ENCODE results near the gene C5orf58.
A peak's percentile ranks its signal among the peaks of the same experiment; 100 is the strongest.

C5orf58 gene

GRCh38 chr5:170204202-170204601 lies 28.6 kb upstream of the C5orf58 start:
- no peak overlapping the region for H3K4me3 ChIP-seq (replicated peaks; ENCODE audit: low read depth, low read length)
- DNase-seq (ENCODE audit: extremely low read depth, insufficient read length): no peak
- H3K36me3 ChIP-seq (ENCODE audit: control insufficient read depth, insufficient read depth, low read length): no peaks in the 10 kb centered on the region
- TF ChIP-seq, protein P1, sequence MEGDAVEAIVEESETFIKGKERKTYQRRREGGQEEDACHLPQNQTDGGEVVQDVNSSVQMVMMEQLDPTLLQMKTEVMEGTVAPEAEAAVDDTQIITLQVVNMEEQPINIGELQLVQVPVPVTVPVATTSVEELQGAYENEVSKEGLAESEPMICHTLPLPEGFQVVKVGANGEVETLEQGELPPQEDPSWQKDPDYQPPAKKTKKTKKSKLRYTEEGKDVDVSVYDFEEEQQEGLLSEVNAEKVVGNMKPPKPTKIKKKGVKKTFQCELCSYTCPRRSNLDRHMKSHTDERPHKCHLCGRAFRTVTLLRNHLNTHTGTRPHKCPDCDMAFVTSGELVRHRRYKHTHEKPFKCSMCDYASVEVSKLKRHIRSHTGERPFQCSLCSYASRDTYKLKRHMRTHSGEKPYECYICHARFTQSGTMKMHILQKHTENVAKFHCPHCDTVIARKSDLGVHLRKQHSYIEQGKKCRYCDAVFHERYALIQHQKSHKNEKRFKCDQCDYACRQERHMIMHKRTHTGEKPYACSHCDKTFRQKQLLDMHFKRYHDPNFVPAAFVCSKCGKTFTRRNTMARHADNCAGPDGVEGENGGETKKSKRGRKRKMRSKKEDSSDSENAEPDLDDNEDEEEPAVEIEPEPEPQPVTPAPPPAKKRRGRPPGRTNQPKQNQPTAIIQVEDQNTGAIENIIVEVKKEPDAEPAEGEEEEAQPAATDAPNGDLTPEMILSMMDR (IDR thresholded peaks at IDR 0.05; ENCODE audit: insufficient read depth, low read length, poor library complexity, severe bottlenecking): no peak
- peaks cover 1% of the 10 kb centered on the region for H3K27me3 ChIP-seq (replicated peaks; ENCODE audit: control insufficient read depth, insufficient read depth, low read length)

- Histone ChIP-seq H3K4me3 (replicated peaks; ENCODE audit: low read depth, low read length) (no peak overlapping the region), H3K27me3 (replicated peaks; ENCODE audit: control insufficient read depth, insufficient read depth, low read length) (peaks cover 1% of the 10 kb centered on the region), H3K36me3 (ENCODE audit: control insufficient read depth, insufficient read depth, low read length) (no peaks in the 10 kb centered on the region)
- TF ChIP-seq, protein P1 (IDR thresholded peaks at IDR 0.05; ENCODE audit: insufficient read depth, low read length, poor library complexity, severe bottlenecking): no peak
- DNase-seq (ENCODE audit: extremely low read depth, insufficient read length): no peak
Measured at GRCh38 chr5:170206216-170206615, 26.6 kb upstream of the C5orf58 start.

- Histone ChIP-seq H3K4me3 (replicated peaks; ENCODE audit: low read depth, low read length) (no peak overlapping the region), H3K27me3 (replicated peaks; ENCODE audit: control insufficient read depth, insufficient read depth, low read length) (peaks cover 1% of the 10 kb centered on the region), H3K36me3 (ENCODE audit: control insufficient read depth, insufficient read depth, low read length) (no peaks in the 10 kb centered on the region)
- DNase-seq (ENCODE audit: extremely low read depth, insufficient read length): no peak
- TF ChIP-seq, protein P1 (IDR thresholded peaks at IDR 0.05; ENCODE audit: insufficient read depth, low read length, poor library complexity, severe bottlenecking): no peak
Measured at GRCh38 chr5:170206958-170207357, 25.8 kb upstream of the C5orf58 start.

GRCh38 chr5:170211575-170212334 lies 21.0 kb upstream of the C5orf58 start:
- no peak for DNase-seq (ENCODE audit: extremely low read depth, insufficient read length)
- H3K36me3 ChIP-seq (ENCODE audit: control insufficient read depth, insufficient read depth, low read length): no peaks in the 10 kb centered on the region
- TF ChIP-seq, protein P1 (IDR thresholded peaks at IDR 0.05; ENCODE audit: insufficient read depth, low read length, poor library complexity, severe bottlenecking): no peak
- no peak overlapping the region for H3K4me3 ChIP-seq (replicated peaks; ENCODE audit: low read depth, low read length)
- no peaks in the 10 kb centered on the region for H3K27me3 ChIP-seq (replicated peaks; ENCODE audit: control insufficient read depth, insufficient read depth, low read length)

DNA sequence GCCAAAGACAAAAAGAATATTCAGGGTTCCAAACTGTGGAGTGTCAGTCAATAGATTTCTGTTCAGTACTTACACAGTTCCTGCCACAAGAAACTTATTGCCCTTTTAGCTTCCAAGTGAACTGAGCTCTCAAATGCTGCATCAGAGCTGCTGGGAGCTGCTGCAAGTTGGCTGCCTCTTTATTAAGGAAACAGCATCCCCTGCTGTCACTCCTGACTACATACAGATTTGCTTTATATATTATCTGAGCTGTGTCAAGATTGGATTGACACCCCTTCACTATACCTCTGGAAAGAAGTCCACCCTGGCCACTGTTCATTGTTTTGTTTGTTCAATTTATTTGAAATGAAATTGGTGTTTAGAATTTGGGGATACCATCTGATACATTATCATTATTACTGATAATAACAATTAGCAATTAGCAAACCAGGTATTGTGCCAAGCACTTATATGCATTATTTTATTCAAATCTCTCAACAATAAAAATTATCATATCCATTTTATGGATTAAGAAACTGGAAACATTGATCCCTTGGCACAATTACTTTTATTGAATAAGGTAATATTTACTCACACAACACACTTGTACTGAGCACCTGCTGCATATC lies 16.4 kb upstream of the C5orf58 start:
- DNase-seq (ENCODE audit: extremely low read depth, insufficient read length): no peak
- TF ChIP-seq, protein P1 (IDR thresholded peaks at IDR 0.05; ENCODE audit: insufficient read depth, low read length, poor library complexity, severe bottlenecking): peak; percentile 65
- Histone ChIP-seq H3K4me3 (replicated peaks; ENCODE audit: low read depth, low read length) (no peak overlapping the region), H3K27me3 (replicated peaks; ENCODE audit: control insufficient read depth, insufficient read depth, low read length) (peaks cover 1% of the 10 kb centered on the region; the same call in 1 of the 2 replicates), H3K36me3 (ENCODE audit: control insufficient read depth, insufficient read depth, low read length) (no peaks in the 10 kb centered on the region)
